HG03060 (cell line): ENCODE results near the gene GDF11.

Experiments
- ATAC-seq: cut with Tn5 transposase; IDR thresholded peaks from one replicate; pipeline ENCODE4 v1.9.1; 2021; ENCODE audit warnings: low read depth, moderate number of reproducible peaks; ENCODE audit not compliant: unreplicated experiment

GDF11 gene

GRCh38 chr12:55721601-55722213 lies 21.2 kb upstream of the GDF11 start:
- ATAC-seq: no peak

- no peak for ATAC-seq
Observed at GRCh38 chr12:55722948-55723347, 20.0 kb upstream of the GDF11 start.

- ATAC-seq: no peak
Observed at GRCh38 chr12:55723516-55724225, 19.3 kb upstream of the GDF11 start.

GRCh38 chr12:55724226-55724939 lies 18.5 kb upstream of the GDF11 start:
- ATAC-seq: no peak

GRCh38 chr12:55724940-55725309 lies 18.0 kb upstream of the GDF11 start:
- ATAC-seq: no peak

- no peak for ATAC-seq
Observed at GRCh38 chr12:55725556-55725955, 17.4 kb upstream of the GDF11 start.

- no peak for ATAC-seq
Observed at GRCh38 chr12:55726971-55727370, 16.0 kb upstream of the GDF11 start.

GRCh38 chr12:55727643-55728185 lies 15.2 kb upstream of the GDF11 start:
- no peak for ATAC-seq

GRCh38 chr12:55728186-55728938 lies 14.6 kb upstream of the GDF11 start:
- ATAC-seq: peak; percentile 1

GRCh38 chr12:55728939-55729818 lies 13.7 kb upstream of the GDF11 start, which contains the start of gene CD63:
Gene CD63 (minus strand): TSS chr12:55729009. CDS start chr12:55728341, 668 bp downstream.
- ATAC-seq: peak; percentile 34

GRCh38 chr12:55729819-55730818 lies 12.8 kb upstream of the GDF11 start:
- ATAC-seq: peak; percentile 28

GRCh38 chr12:55732288-55732687 lies 10.6 kb upstream of the GDF11 start:
- no peak for ATAC-seq

GRCh38 chr12:55733021-55733555 lies 9.8 kb upstream of the GDF11 start:
- no peak for ATAC-seq

- ATAC-seq: no peak
Observed at GRCh38 chr12:55733858-55734257, 9.1 kb upstream of the GDF11 start.

- no peak for ATAC-seq
Observed at GRCh38 chr12:55734595-55734994, 8.3 kb upstream of the GDF11 start.

GRCh38 chr12:55736076-55736475 lies 6.8 kb upstream of the GDF11 start:
- no peak for ATAC-seq

GRCh38 chr12:55736780-55737580 lies 5.9 kb upstream of the GDF11 start:
- ATAC-seq: no peak
